ENCODE results near the gene HOXB7.
A peak's percentile ranks its signal among the peaks of the same experiment; 100 is the strongest.

The HOXB7 gene

DNA sequence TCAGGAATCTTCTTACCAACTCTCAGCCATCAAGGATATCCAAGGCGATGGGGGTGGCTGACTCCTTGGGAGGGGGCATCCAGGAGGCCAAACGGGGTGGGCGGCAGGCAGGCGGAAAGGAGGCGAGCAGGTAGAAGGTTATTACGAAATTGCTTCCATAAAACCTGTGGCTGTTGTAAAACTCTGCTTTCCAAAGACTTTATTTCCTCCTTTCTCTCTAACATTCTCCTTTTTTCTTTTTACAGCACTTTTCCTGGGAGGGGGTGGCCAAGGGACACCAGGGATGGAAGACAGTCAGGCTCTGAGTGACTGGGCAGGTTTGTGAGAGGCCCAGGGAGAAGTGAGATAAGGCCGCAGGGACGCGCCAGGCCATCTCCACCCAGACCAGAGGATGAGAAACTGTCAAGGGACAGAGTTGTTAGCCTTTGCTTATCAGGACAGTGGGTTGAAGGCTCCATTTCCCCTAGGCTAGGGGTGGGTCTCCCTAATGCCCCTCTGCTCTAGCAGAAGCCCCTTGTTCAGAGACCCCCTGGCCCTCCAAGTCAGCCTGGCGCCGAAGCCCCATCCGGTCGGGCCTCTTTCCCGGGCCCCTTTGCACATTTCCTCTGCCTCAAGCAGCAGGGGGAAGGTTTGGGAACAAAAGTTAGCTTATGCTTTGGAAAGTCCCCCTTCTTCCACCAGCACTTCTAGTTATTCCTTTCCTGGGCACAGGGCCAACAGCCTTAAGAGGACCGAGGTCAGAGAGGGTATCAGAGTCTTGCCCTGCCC is 20.3 kb upstream of the HOXB7 start:
- in situ Hi-C loops (cut with MboI; ENCODE audit: low sequenced_read_pairs) = no loop called here
- Histone ChIP-seq H3K9me3 (no peaks in the 10 kb centered on the region; the same call in 1 of the 2 replicates), H3K4me3 (no peak overlapping the region), H3K27me3 (ENCODE audit: low read depth) (peaks cover 39% of the 10 kb centered on the region), H3K4me1 (no peaks in the 10 kb centered on the region; the same call in 1 of the 2 replicates), H3K36me3 (replicated peaks) (no peaks in the 10 kb centered on the region)
- peak in 1 of 2 experiments; percentile 4 for DNase-seq (ENCODE audit: low spot score in 2 of 2)

DNA sequence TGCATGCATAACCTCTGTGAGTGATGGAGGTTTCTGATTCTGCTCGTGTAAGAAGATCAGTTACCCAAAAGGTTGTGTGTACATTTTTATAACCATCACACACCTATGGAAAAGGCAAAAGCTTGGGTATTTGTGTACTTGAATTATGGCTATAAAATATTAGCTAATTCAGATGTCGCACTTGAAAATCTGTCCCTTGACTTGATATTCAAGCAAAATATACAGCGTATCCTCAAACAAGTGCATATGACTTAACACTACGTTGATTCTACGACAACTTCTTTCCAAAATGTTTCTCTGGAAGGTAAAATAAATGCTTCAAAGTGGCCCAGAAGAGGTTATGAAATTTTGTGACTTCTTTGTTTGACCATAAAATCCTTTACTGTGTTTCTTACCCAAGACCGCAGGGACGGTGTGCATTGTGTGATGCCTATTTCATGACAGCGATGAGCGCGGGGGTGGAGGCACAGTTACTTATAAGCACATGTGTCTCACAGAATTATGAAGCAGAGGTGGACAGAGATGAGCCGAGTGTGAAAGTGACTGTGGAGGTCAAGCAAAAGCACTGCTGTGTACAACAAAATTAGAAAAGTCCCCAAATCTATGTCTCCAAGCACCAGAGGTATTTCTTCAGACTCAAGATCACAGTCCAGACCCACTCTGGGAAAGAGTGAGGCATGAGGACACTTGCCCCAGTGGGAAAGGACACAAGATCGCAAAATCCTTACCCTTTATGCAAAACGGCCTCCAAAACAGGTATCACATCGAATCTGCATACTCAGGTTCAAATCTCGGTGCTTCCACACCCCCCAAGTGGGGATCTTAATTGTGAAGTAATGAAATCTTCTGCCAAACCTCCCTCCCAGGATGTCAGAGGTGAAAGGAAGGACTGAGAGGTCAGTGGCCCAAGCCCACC is 19.4 kb upstream of the HOXB7 start:
- Histone ChIP-seq H3K4me3 (no peak overlapping the region), H3K27me3 (ENCODE audit: low read depth) (peaks cover 46% of the 10 kb centered on the region), H3K9me3 (no peaks in the 10 kb centered on the region; the same call in 1 of the 2 replicates), H3K4me1 (no peaks in the 10 kb centered on the region; the same call in 1 of the 2 replicates), H3K36me3 (replicated peaks) (no peaks in the 10 kb centered on the region)
- DNase-seq (ENCODE audit: low spot score in 2 of 2) = no peak
- in situ Hi-C loops (cut with MboI; ENCODE audit: low sequenced_read_pairs) = no loop called here

DNA sequence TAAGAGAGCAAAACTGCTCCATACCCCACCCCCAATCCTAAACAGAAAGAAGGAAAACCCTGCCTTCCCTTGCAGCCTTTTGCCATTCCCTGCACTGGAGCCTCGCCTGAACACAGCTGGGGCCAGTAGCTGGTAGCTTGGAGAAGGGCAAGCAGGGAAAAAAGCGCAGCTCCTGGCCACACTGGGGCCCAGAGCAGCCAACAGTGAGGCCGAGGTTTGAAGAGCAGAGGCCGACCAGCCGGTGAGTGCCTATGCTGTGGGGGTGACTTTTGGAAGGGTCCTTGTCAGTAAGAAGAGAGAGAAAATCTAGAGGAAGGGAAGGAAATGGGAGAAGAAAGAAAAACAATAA is 18.6 kb upstream of the HOXB7 start:
- in situ Hi-C loops (cut with MboI; ENCODE audit: low sequenced_read_pairs) = no loop called here
- Histone ChIP-seq H3K4me1 (no peaks in the 10 kb centered on the region; the same call in 1 of the 2 replicates), H3K4me3 (no peak overlapping the region), H3K36me3 (replicated peaks) (no peaks in the 10 kb centered on the region), H3K9me3 (no peaks in the 10 kb centered on the region; the same call in 1 of the 2 replicates), H3K27me3 (ENCODE audit: low read depth) (peaks cover 55% of the 10 kb centered on the region)
- no peak for DNase-seq (ENCODE audit: low spot score in 2 of 2)

DNA sequence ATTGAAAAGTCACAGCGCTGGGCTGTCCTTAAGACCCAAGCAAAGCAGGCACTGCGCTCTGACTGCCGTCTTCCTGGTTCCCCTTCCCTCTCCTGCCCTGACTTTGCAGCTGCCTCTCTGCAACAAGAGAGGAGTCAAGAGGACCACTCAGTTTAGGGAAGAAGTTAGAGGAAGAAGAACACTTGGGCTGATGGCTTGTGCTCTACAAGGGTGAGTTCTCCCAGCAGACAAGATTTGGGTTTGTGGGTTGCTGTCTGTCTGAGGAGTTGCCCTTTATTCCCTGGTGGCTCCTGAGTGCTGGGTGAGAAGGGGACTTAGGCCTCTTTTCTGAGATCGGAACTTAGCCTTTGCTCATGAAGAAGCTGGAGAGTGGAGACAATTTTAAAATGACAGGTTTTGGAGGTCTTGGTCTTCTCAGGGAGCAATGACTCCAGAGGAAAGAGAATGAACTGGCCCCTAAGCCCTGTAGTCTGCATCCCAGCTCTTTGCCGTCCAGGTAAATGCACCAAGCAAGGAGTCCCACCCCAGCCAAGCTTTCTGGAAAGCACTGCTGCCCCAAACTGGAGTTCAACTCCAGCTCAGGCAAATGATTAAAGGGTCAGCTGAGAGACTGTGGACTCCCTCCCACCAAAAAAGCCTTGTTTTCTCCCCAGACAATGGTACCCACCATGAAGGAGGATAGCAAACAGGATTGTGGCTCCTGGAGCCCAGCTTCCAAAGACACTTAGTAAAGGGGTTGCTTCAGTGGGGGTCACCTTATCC is 18.0 kb upstream of the HOXB7 start:
- in situ Hi-C loops (cut with MboI; ENCODE audit: low sequenced_read_pairs) = no loop called here
- no peaks in the 10 kb centered on the region for H3K9me3 ChIP-seq
- DNase-seq (ENCODE audit: low spot score in 2 of 2) = no peak
- H3K4me1 ChIP-seq = no peaks in the 10 kb centered on the region; the same call in 1 of the 2 replicates
- H3K36me3 ChIP-seq (replicated peaks) = no peaks in the 10 kb centered on the region
- peaks cover 60% of the 10 kb centered on the region for H3K27me3 ChIP-seq (ENCODE audit: low read depth)
- no peak overlapping the region for H3K4me3 ChIP-seq

DNA sequence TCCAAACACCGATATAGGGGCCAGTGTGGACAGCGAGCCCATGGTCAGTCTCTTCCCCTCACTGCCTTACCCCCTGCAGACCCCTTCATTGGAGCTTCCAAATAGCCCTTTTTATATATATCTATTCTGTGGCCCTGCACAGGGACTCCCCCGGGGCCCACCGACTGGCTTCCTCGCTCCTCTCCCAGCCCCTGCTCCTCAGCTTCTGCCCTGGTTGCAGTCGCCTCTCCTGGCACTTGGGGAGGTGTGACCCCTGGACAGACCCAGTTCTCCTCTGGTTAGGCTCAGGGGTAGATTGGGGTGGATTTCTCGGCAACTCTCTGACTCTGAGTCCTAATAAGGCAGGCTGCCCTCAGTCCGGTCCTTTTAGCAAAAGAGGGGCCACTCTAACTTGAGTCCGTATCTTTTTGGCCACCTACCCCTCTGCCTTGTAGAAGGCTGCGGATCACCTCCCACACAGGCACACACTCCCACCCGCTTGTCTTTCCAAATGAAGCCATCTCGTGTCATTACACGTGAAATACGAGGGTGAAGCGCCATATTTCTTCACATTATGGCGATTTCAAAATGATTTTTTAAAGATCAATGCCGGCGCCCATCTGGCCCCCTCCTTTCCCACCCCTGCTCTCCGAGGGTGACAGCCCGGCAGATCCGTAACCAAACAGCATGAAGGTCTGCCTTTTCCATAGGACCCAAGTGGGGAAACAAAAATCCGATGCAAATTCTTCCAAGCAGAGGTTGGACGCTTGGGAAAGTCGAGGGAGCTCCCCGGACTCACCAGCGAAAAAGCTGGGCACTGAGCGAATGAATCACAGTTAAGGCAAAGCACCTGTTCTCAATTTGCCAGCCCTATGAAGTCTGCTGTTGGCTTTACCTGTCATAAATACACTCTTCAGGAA is 17.1 kb upstream of the HOXB7 start:
- Histone ChIP-seq H3K27me3 (ENCODE audit: low read depth) (peaks cover 70% of the 10 kb centered on the region), H3K4me3 (no peak overlapping the region), H3K36me3 (replicated peaks) (no peaks in the 10 kb centered on the region), H3K4me1 (no peaks in the 10 kb centered on the region), H3K9me3 (no peaks in the 10 kb centered on the region)
- in situ Hi-C loops (cut with MboI; ENCODE audit: low sequenced_read_pairs) = no loop called here
- no peak for DNase-seq (ENCODE audit: low spot score in 2 of 2)

DNA sequence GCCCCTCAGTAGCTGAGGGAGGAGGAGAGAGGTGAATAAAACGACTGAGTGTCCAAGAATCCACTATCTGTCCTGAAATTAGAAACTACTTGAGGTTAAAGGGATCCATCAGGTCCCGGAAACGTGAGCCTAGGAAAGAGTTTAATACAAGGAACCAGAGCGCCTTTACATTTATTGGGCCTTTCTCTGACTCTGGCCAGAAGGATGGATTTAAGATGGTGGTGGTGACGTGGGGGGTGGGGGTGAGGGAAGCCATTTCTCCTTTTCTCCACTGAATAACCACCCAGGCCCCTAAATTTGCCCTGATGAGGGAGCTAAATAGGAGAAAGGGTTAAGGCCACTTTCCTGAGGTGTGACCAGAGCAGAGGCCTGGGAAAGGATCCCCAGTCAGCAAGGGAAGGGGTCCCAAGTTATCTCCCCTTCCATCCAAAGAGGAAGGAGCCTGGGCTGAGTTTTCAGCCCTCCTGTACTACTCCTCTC is 16.3 kb upstream of the HOXB7 start:
- in situ Hi-C loops (cut with MboI; ENCODE audit: low sequenced_read_pairs) = no loop called here
- DNase-seq (ENCODE audit: low spot score in 2 of 2) = no peak
- Histone ChIP-seq H3K9me3 (no peaks in the 10 kb centered on the region), H3K4me1 (no peaks in the 10 kb centered on the region), H3K27me3 (ENCODE audit: low read depth) (peaks cover 77% of the 10 kb centered on the region), H3K36me3 (replicated peaks) (no peaks in the 10 kb centered on the region), H3K4me3 (no peak overlapping the region)

DNA sequence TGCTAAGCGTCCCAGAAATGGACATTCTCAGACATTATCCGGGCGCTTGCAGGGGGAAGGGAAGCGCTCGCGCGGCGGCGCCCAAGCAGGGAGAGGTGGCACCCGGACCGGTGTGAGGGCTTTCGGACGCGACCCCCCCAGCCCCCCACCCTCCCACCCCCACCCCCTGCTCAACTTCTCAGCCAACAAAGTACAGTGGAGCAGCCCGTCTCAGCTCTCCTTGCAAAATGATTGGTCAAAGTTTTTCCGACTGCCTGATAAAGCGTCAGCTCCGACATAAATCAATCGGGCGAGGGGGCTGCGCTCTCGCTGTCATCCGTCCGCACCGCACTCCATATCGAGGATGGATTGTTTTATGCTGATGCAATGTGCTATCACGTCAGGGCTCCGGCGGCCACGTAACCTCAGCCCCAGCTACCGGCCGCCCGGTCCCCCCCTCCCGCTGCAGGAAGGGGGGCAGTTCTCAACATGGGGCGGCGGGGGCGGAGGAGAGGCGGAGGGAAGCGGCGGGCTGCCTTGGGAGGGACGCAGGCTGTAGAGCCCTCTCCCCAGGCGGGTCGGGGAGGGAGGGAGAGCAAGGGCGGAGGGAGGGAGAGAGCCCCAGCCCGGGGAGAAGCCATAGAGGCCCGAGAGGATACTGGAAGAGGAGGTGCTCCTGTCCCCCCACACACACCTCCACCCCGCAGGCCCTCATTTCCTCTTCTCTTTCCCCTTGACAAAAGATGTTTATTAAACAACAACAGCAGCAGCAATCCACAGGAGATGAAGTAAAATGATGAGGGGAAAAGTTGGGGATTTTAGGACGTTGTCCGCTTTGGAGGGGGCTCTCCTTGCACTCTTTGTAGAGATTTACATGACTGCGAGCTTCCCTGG is 15.7 kb upstream of the HOXB7 start, which contains the start of gene HOXB9:
Gene HOXB9, minus strand, starts transcription at position 114 of the 873 bp plus-strand sequence. Its CDS starts 89 bp downstream, at position 25.
- no peaks in the 10 kb centered on the region for H3K9me3 ChIP-seq
- in situ Hi-C loops (cut with MboI; ENCODE audit: low sequenced_read_pairs) = no loop called here
- peak in 1 of 2 experiments; percentile 63 for DNase-seq (ENCODE audit: low spot score in 2 of 2)
- no peaks in the 10 kb centered on the region for H3K36me3 ChIP-seq (replicated peaks)
- no peaks in the 10 kb centered on the region for H3K4me1 ChIP-seq
- peak within 1 kb of the TSS; percentile 39 for H3K4me3 ChIP-seq
- peaks cover 82% of the 10 kb centered on the region for H3K27me3 ChIP-seq (ENCODE audit: low read depth)

DNA sequence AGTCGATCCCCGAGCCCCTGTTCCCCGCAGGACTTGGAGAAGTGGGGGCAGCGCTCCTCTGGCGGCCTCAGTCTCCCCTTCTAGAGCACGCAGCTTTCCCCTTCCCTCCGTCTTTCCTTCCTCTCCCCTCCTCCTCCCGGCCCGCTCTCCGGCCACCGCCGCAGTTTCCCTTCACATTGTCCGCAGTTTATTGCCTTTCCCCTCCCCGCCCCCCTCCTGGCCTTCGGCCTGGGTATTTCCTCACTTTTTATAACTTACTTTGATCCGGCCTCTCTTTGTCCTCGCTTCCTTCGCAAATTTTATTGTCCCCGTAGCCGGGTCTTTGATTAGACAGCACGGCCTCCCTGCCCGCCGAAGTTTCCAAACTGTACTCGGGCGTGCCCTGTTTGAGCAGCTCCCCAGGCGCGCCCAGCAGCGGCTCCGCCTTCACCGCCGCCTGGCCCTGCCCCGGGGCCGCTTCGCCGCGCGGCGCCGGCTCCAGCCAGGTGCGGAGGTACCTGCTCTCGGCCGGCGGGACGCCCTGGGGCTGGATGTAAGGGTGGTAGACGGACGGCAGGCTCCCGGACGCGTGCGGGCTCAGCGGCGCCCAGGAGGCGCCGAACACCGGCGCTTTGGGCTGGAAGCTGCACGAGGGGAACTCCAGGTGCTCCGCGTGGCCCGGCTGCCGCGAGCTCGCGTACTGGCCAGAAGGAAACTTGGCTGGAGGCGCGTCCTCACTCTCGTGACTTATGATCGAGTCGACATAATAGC is 14.9 kb upstream of the HOXB7 start:
- Histone ChIP-seq H3K27me3 (ENCODE audit: low read depth) (peaks cover 84% of the 10 kb centered on the region), H3K36me3 (replicated peaks) (no peaks in the 10 kb centered on the region), H3K4me1 (no peaks in the 10 kb centered on the region), H3K4me3 (peak overlapping the region; percentile 39), H3K9me3 (no peaks in the 10 kb centered on the region)
- in situ Hi-C loops (cut with MboI; ENCODE audit: low sequenced_read_pairs) = no loop called here
- peak; percentile 33 to 69 for DNase-seq (ENCODE audit: low spot score in 2 of 2)

DNA sequence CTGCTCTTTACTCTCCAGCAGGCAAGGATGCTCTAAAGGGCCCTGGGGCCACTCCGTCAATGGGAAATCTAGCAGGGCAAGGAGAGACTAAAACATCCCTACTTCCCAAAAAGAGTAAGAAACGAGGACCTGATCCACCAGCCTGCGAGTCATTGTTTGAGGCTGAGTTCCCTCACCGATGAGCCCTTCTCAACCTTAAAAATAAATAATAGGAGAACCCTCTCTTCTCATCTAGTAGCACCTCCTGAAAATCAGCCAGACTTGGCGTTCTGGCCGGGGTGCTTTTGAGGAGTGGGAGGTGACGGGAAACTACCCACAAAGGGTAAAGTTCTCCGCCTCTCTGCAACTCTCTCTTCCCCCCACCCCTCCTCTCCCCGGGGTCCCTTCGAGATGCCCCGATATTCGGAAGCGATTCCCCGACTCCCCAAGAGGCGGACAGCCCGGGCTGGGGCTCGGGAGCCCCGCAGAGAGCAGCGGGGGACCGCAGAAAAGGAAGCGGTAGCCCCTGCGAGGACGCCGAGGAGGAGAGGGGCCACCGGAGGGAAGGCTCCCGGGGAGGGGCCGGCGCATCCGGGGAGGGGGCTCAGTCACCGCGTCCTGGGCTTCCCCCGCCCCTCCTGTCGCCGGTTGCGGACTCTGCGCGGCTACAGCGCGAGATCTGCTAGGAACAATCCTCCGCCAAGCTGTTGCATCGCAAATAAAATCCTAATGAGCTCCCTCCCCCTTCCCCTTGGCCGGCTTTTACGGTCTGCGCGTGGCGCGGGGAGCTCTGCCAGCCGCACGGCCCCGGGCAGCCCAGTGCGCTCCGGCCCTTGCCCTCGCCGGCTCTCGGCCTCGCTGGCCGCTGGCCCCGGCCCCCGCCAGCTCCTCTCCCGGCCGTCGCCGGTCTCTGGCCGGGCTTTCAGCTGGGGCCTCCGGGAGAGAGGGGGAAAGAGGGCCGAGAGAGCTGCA is 14.0 kb upstream of the HOXB7 start:
- Histone ChIP-seq H3K4me3 (peak overlapping the region; percentile 39), H3K36me3 (replicated peaks) (no peaks in the 10 kb centered on the region), H3K9me3 (no peaks in the 10 kb centered on the region), H3K4me1 (no peaks in the 10 kb centered on the region), H3K27me3 (ENCODE audit: low read depth) (peaks cover 85% of the 10 kb centered on the region)
- in situ Hi-C loops (cut with MboI; ENCODE audit: low sequenced_read_pairs) = loop anchor here (5.0 kb wide), 1 partner anchor 598 kb away; no protein-coding TSS in a partner anchor
- peak; percentile 19 to 58 for DNase-seq (ENCODE audit: low spot score in 2 of 2)

DNA sequence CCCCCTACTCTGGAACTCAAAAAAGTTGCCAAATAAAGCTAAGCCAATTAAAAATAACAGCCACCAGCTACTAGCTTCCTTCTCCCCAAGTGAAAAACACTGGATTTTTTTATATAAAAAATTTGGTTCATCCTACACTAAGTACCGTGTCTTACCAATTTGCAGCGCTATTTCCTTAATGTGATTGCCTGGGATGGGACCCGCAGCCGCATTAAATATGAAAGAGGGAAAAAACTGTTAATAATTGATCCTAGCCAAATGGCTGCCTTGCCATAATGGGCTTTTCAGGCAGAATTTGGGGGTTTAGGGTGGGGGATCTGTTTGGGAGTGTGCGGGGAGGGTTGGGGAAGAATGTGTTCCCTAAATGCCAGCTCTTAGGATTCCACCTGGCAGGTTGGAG is 13.3 kb upstream of the HOXB7 start:
- DNase-seq (ENCODE audit: low spot score in 2 of 2) = no peak
- in situ Hi-C loops (cut with MboI; ENCODE audit: low sequenced_read_pairs) = loop anchor here (5.0 kb wide), 1 partner anchor 597 kb away; no protein-coding TSS in a partner anchor
- Histone ChIP-seq H3K27me3 (ENCODE audit: low read depth) (peaks cover 89% of the 10 kb centered on the region), H3K36me3 (replicated peaks) (no peaks in the 10 kb centered on the region), H3K4me3 (no peak overlapping the region), H3K4me1 (no peaks in the 10 kb centered on the region), H3K9me3 (no peaks in the 10 kb centered on the region)

All from HAP-1 (cell line).